ENCODE data around the gene LTB4R2.

The LTB4R2 gene

GRCh38 chr14:24309538-24310264 lies at the start of gene LTB4R2:
LTB4R2 (plus strand) TSS chr14:24310140; CDS start chr14:24310665, 525 bp downstream.
- in situ Hi-C loops (cut with HindIII; ENCODE audit: low sequenced_read_pairs) = no loop called here

- in situ Hi-C loops (cut with HindIII; ENCODE audit: low sequenced_read_pairs) = no loop called here
These were observed 49.2 kb upstream of the LTB4R2 start for GRCh38 chr14:24260780-24261157.

GRCh38 chr14:24261256-24261968 lies 48.5 kb upstream of the LTB4R2 start:
- in situ Hi-C loops (cut with HindIII; ENCODE audit: low sequenced_read_pairs) = no loop called here

GRCh38 chr14:24261969-24262327 lies 48.0 kb upstream of the LTB4R2 start:
- in situ Hi-C loops (cut with HindIII; ENCODE audit: low sequenced_read_pairs) = no loop called here

- in situ Hi-C loops (cut with HindIII; ENCODE audit: low sequenced_read_pairs) = no loop called here
These were observed 46.9 kb upstream of the LTB4R2 start, which contains the start of gene TGM1 for GRCh38 chr14:24262821-24263733. TGM1 (minus strand) TSS chr14:24263177; CDS start chr14:24262352, 825 bp downstream.

- in situ Hi-C loops (cut with HindIII; ENCODE audit: low sequenced_read_pairs) = no loop called here
These were observed 46.1 kb upstream of the LTB4R2 start for GRCh38 chr14:24263848-24264247.

- in situ Hi-C loops (cut with HindIII; ENCODE audit: low sequenced_read_pairs) = no loop called here
These were observed 45.6 kb upstream of the LTB4R2 start for GRCh38 chr14:24264298-24264697.

GRCh38 chr14:24266344-24267244 lies 43.3 kb upstream of the LTB4R2 start:
- in situ Hi-C loops (cut with HindIII; ENCODE audit: low sequenced_read_pairs) = no loop called here

GRCh38 chr14:24267516-24267915 lies 42.4 kb upstream of the LTB4R2 start:
- in situ Hi-C loops (cut with HindIII; ENCODE audit: low sequenced_read_pairs) = no loop called here

- in situ Hi-C loops (cut with HindIII; ENCODE audit: low sequenced_read_pairs) = no loop called here
These were observed 41.7 kb upstream of the LTB4R2 start for GRCh38 chr14:24268225-24268624.

GRCh38 chr14:24269368-24269767 lies 40.6 kb upstream of the LTB4R2 start:
- in situ Hi-C loops (cut with HindIII; ENCODE audit: low sequenced_read_pairs) = no loop called here

- in situ Hi-C loops (cut with HindIII; ENCODE audit: low sequenced_read_pairs) = no loop called here
These were observed 39.9 kb upstream of the LTB4R2 start for GRCh38 chr14:24269910-24270536.

- in situ Hi-C loops (cut with HindIII; ENCODE audit: low sequenced_read_pairs) = no loop called here
These were observed 39.3 kb upstream of the LTB4R2 start for GRCh38 chr14:24270537-24271133.

GRCh38 chr14:24271134-24271833 lies 38.7 kb upstream of the LTB4R2 start, which contains the start of gene RABGGTA:
RABGGTA (minus strand) TSS chr14:24271597; CDS start chr14:24271115, 482 bp downstream.
- in situ Hi-C loops (cut with HindIII; ENCODE audit: low sequenced_read_pairs) = no loop called here

- in situ Hi-C loops (cut with HindIII; ENCODE audit: low sequenced_read_pairs) = no loop called here
These were observed 38.1 kb upstream of the LTB4R2 start for GRCh38 chr14:24271834-24272263.

GRCh38 chr14:24272467-24272866 lies 37.5 kb upstream of the LTB4R2 start:
- in situ Hi-C loops (cut with HindIII; ENCODE audit: low sequenced_read_pairs) = no loop called here

- in situ Hi-C loops (cut with HindIII; ENCODE audit: low sequenced_read_pairs) = no loop called here
These were observed 36.4 kb upstream of the LTB4R2 start for GRCh38 chr14:24273422-24273998.

GRCh38 chr14:24274101-24274543 lies 35.8 kb upstream of the LTB4R2 start:
- in situ Hi-C loops (cut with HindIII; ENCODE audit: low sequenced_read_pairs) = no loop called here

Data from DLD1 (cell line).